GM18499 (cell line): ENCODE measurements around the gene TXNRD2.
"Not testable (repeated sequence)": the region's sequence is repeated elsewhere in the genome, so short reads cannot be mapped to it uniquely, and the experiment has no call there.

Experiments used
- ATAC-seq: cut with Tn5 transposase; IDR thresholded peaks from one replicate; pipeline ENCODE4 v1.9.1; 2021; ENCODE audit warnings: moderate number of reproducible peaks; ENCODE audit not compliant: insufficient read depth, unreplicated experiment

Gene TXNRD2

DNA sequence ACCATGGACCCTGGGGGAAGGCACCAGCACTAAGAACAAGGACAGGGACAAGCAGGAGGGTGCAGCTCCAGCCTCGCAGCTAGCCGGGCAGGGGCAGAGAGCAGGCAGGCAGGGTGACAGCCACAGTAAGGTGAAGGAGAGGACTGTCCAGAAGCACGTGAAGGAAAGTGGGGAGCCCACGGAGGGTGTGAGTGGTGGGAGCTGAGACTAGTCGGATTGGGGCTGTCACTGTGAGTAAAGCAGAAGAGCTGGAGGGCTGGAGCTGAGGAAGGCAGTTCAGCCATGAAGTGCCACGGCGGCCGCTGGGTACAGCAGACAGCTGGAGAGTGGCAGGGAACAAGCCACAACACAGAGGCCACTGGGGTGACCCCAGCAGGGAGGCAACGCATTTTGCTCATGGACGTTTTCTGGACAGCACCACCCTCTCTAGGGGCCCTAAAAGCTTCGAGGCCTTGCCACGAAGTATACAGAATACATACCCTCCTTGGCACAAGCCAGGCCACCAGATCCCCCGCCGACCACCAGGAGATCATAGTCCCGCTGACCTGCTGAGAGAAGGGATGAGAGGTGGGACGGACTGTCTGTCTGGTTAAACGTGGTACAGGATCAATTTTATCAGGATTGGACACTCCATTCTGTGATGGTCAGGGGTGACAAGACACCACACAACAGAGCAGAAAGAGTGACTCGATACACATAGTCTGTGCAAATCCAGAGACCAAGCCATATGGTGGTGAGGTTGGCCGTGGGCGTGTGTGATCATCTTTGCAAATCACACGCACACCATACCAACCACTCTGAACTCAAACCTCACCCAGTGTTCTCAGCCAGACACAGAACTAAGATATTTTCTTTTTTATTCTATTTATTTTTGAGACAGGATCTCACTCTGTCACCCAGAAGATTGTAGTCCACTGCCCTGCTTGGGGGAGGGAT lies 10.8 kb downstream of the TXNRD2 start:
- no peak for ATAC-seq

- ATAC-seq, result no peak
Observed at GRCh38 chr22:19929586-19930550, 11.8 kb downstream of the TXNRD2 start.

DNA sequence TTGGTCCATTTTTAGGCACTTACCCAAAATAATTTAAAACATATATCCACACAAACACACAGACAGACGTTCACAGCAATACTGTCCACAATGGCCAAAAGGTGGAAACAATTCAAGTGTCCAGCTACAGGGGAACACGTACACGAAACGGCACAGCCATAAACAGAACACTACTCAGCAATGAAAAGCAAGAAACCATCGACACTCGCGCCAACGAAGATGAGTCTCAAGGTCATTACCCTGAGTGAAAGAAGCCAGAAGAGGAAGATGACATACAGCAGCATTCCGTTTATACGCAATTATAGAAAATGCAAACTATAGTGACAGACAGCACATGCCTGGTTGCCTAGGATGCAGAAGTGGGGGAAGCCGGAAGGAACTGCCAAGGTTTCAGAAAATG lies 13.4 kb downstream of the TXNRD2 start:
- no peak for ATAC-seq

DNA sequence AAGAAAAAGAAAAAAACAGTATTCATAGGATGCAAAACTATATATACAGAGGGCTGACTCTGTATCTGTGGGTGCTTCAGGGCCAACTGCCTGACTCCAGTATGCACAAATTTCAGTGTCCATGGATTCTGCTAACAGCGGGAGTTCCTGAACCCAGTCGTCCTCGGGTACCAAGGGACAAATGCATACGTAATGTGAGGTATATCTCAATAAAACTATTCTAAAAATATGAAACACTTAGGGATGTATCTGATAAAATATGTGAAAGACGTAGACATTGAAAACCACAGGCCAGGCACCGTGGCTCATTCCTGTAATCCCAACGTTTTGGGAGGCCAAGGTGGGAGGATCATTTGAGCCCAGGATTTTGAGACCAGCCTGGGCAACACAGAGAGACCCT lies 13.9 kb downstream of the TXNRD2 start:
- ATAC-seq, result no peak

DNA sequence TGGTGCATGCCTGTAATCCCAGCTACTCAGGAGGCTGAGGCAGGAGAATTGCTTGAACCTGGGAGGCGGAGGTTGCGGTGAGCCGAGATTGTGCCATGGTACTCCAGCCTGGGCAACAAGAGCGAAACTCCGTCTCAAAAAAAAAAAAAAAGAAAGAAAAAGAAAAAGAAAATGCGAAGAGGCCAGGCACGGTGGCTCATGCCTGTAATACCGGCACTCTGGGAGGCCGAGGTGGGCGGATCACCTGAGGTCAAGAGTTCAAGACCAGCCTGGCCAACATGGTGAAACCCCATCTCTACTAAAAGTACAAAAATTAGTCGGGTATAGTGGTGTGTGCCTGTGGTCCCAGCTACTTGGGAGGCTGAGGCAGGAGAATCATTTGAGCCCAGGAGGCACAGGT lies 15.6 kb downstream of the TXNRD2 start:
- ATAC-seq, result not testable (repeated sequence)

DNA sequence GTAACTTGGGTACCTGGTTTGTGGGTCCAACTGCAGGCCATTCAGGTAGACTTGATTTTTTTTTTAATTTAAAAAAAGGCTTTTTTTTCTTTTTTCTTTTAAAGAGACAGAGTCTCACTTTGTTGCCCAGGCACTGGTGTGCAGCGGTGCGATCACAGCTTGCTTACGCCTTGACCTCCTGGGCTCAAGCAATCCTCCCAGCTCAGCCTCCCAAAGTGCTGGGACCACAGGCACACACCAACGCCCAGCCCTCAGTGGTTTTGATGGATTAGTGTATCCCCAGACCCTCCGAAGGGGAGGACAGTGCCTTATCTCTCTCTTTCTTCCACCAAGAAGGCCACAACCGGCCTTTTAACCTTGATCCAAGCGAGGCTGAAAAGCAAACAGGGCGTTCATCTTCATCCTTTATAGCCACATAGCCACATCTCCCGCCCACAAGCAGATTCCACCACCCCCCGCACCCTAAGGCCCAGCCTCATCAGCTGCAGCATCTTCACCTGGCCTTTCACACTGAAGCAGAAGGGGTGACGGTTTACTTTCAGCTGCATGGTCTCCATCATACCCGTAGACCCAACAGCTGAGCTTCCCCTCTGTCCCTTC lies 17.6 kb downstream of the TXNRD2 start:
- ATAC-seq, result no peak

DNA sequence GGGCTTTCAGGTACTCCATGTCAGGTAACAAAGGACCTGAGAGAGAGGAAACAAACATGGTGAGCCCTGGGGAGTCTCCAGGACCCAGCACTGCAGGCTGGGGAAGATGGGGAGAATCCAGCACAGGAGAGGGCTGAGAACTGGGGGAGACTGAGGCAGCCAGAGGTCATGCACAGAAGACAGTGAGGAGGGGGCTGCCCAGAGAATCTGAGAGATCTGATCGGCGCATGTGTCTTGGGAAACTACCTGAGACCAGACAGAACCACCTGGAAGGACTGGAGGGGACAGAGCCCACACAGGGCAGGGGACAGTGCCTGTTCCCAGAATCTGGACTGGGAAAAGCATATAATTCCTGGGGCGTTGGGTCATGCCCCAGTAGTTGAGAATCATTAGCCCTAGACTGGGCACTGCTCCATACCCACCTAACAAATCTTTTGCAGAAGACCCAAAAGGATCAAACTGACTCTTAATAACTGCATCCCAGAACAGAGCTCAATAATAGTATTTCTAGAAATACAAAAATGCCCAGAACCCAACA lies 20.0 kb downstream of the TXNRD2 start:
- no peak for ATAC-seq

GRCh38 chr22:19919701-19920363 lies 21.8 kb downstream of the TXNRD2 start:
- no peak for ATAC-seq

GRCh38 chr22:19918332-19919106 lies 23.1 kb downstream of the TXNRD2 start:
- no peak for ATAC-seq

DNA sequence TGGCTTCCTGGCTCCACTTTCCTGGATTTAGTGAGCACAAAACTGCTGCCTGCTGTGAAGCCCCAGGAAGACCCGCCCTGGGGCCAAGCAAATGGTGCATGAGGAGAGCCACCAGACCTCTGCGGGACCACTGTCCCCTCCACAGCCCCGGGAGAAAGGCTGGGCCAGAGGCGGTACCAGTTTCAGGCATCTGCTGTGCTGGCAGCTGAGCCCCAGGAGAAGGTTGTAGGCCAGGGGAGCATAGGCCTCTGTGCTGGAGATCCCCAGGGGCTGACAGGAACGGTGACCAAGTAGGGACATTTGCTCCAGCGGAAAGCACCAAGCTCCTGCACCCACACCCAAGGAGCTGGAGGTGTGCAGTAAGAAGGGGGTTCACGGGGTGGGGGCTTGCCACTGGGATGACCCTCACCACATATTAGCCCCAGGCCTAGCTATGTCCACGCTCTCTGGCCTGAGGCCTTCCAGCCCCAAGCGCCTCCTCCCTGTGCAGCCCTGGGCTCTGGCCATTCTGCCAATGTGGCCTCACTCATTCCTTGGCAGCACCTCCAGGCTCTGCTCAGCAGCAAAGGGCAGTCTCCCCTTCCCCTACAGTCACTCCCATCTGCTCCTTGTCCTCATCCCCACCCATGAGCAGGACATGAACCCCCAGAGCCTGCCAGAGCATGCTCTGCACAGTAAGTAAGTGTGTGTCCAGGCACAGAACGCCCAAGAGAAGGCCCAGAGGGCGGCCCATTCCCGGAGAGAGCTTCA lies 24.1 kb downstream of the TXNRD2 start:
- ATAC-seq, result no peak

DNA sequence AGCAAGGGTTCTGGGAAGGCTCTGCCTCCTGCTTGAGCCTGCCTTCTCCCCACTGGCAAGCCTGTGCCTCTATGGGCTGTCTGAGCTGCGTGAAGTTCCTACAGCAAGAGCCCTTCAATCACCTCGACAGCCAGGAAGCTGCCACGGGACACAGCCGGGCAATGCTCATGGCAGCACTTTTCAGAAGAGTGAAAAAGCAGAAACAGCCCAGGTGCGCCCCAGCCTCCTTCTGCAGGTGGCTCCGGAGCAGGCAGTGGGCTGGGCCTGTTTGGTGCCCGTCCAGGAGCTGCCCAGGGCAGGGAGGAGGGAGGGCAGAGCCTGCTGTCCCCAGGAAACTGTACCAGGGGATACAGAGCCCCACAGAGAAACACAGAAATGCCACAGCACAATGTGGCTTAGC lies 24.7 kb downstream of the TXNRD2 start:
- ATAC-seq, result no peak

DNA sequence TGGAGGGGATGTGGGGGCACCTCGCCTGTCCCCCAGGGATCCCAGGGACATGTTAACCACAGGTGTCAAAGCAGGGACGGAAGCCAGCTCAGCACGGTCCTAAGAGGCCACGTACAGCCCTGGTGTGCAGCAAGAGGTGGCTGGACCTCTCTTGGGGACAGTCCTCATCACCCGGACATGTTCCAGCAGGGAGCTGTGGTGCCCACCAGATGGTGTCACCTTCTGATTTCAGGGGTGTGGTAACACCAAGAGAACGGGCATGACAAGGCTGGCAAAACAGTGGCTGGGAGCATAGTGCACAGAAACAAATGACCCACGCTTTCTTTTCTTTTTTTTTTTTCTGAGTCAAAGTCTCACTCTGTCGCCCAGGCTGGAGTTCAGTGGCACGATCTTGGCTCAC lies 25.6 kb downstream of the TXNRD2 start:
- ATAC-seq, result no peak

GRCh38 chr22:19915287-19915954 lies 26.2 kb downstream of the TXNRD2 start:
- no peak for ATAC-seq

DNA sequence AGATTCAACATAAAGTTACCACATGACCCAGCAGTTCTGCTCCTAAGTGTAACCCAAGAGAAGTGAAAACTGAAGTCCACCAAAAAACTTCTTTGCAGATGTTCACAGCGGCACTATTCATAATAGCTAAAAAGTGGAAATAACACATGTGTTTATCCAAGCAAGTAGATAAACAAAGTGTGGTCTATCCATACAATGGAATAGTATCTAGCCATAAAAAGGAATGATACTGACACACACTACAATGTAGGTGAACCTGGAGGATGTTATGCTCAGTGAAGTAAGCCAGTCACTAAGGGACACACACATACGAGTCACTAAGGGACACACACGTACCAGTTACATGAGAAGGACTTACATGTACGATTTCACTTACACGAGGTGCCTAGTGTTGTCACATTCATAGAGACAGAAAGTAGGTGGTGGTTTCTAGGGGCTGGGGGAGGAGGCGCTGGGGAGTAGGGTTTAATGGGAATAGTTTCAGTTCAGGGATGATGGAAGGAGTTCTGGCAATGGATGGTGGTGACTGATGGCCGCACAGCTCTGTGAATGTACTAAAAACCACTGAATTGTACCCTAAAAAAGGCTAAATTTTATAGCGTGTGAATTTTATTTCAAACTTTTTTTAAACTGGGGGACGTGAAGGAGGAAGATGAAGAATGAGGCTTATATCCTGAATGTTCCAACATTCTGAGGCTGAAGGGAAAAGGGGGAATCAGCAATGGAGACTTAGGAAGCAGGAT lies 27.2 kb downstream of the TXNRD2 start:
- no peak for ATAC-seq

DNA sequence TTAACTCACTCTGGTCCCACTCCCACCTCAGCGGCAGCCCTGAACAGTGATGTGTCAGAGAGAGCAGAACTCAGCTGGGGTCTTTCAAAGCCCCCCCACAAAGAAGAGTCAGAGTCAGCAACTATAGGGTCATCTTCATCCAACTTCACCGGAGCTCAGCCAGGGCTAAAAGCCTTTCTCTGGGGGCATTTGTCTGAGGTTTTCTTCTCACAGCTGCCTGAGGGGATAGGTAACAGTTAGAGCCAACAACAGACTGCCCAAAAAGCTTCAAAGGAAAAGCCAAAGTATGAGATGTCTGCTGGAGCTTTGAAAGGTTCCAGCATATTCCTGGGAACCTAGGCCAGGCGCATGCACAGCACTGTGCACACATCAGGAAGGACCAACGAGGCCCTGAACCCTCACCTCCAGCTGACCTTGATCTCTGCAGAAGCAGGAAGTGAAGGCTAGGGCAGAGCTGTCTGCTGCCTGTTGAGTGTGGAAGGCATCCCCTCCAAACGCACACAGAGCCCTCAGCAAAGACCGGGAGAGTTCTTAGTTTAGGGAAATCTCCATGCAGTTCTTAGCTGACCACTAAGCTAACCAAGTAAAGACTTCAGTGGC lies 28.2 kb downstream of the TXNRD2 start:
- ATAC-seq, result no peak

DNA sequence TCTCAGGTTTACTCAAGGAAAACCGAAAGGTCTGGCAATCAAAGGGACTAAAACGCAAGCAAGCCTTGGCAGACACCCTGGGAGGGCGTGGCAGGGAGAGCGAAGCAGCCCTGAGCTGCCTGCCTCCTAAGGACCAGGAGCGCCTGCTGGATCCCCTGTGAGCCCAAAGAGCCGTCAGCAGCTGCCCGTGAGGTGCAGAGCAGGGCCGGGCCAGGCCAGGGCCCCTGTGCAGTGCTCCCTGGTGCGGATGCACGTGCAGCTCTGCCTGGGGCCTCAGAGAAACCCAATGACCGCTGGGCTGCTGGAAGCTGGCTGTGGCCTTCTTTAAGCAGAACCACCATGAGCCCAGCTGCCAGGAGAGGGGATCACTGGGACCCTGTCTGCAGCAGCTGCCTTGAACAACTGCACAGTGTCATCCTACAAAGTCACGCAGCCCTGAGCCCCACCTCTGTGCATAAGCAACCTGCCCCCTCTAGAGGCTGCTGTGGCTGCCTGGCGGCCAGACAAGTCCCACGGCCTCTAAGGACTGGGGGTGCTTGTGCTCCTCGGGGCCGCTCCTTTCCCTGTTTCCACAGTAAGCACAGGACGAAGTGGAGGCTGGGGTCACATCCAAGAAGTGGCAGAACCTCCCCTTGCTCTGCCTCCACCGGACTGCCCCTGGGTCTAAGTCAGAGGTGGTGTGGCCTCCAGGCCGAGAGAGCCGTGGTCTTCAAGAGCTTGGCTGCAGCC lies 29.2 kb downstream of the TXNRD2 start:
- ATAC-seq, result no peak
